IPS DF 4.7 (cell line): ENCODE measurements around the gene CBR1.
"Not testable (repeated sequence)": the region's sequence is repeated elsewhere in the genome, so short reads cannot be mapped to it uniquely, and the experiment has no call there.

Experiments
- DNase-seq: peaks from one replicate; pipeline ENCODE4 v3.0.0-alpha.2; 2013; ENCODE audit warnings: low spot score; ENCODE audit errors: extremely low read depth

CBR1 gene

GRCh38 chr21:36079671-36080070 is 9.8 kb downstream of the CBR1 start:
- no peak for DNase-seq

GRCh38 chr21:36080386-36080785 is 10.6 kb downstream of the CBR1 start:
- no peak for DNase-seq

GRCh38 chr21:36082237-36082664 is 12.4 kb downstream of the CBR1 start:
- DNase-seq, result no peak

GRCh38 chr21:36087362-36088138 is 17.7 kb downstream of the CBR1 start:
- DNase-seq, result no peak

- DNase-seq, result no peak
Measured at GRCh38 chr21:36089946-36090345, 20.1 kb downstream of the CBR1 start.

GRCh38 chr21:36092681-36093080 is 22.9 kb downstream of the CBR1 start:
- DNase-seq, result no peak

- DNase-seq, result no peak
Measured at GRCh38 chr21:36093512-36093911, 23.7 kb downstream of the CBR1 start.

GRCh38 chr21:36096398-36097290 is 26.8 kb downstream of the CBR1 start:
- DNase-seq, result no peak

- DNase-seq, result no peak
Measured at GRCh38 chr21:36097427-36098181, 27.8 kb downstream of the CBR1 start.

- no peak for DNase-seq
Measured at GRCh38 chr21:36098182-36098532, 28.3 kb downstream of the CBR1 start.

- no peak for DNase-seq
Measured at GRCh38 chr21:36099000-36099399, 29.2 kb downstream of the CBR1 start.

GRCh38 chr21:36099695-36100211 is 29.9 kb downstream of the CBR1 start:
- DNase-seq, result not testable (repeated sequence)

- DNase-seq, result no peak
Measured at GRCh38 chr21:36100971-36101641, 31.3 kb downstream of the CBR1 start.

- DNase-seq, result no peak
Measured at GRCh38 chr21:36103434-36103833, 33.6 kb downstream of the CBR1 start.

GRCh38 chr21:36104317-36105300 is 34.8 kb downstream of the CBR1 start:
- DNase-seq, result no peak

- DNase-seq, result no peak
Measured at GRCh38 chr21:36105327-36105842, 35.6 kb downstream of the CBR1 start.

- DNase-seq, result no peak
Measured at GRCh38 chr21:36109868-36110267, 40.0 kb downstream of the CBR1 start.

GRCh38 chr21:36111238-36111637 is 41.4 kb downstream of the CBR1 start:
- no peak for DNase-seq

- DNase-seq, result no peak
Measured at GRCh38 chr21:36113647-36114428, 44.0 kb downstream of the CBR1 start.
